GM21367 (cell line): ENCODE measurements around the gene LRAT.
"Not testable (repeated sequence)": the region's sequence is repeated elsewhere in the genome, so short reads cannot be mapped to it uniquely, and the experiment has no call there.

Source experiments
- ATAC-seq: cut with Tn5 transposase; IDR thresholded peaks from one replicate; pipeline ENCODE4 v1.9.1; 2021; ENCODE audit not compliant: unreplicated experiment

LRAT gene

GRCh38 chr4:154743683-154744340 is at the start of gene LRAT:
Gene LRAT (plus strand): TSS chr4:154744000. CDS start chr4:154744327, 327 bp downstream.
- ATAC-seq = peak; percentile 66

GRCh38 chr4:154707877-154708276 is 35.9 kb upstream of the LRAT start:
- ATAC-seq = no peak

- ATAC-seq = no peak
These were observed 34.2 kb upstream of the LRAT start for GRCh38 chr4:154709550-154709949.

GRCh38 chr4:154711522-154711921 is 32.3 kb upstream of the LRAT start:
- ATAC-seq = no peak

GRCh38 chr4:154714339-154715040 is 29.3 kb upstream of the LRAT start:
- ATAC-seq = no peak

GRCh38 chr4:154719087-154719486 is 24.7 kb upstream of the LRAT start:
- no peak for ATAC-seq

GRCh38 chr4:154720123-154720522 is 23.7 kb upstream of the LRAT start:
- peak; percentile 70 for ATAC-seq

GRCh38 chr4:154720618-154721267 is 23.1 kb upstream of the LRAT start:
- no peak for ATAC-seq

GRCh38 chr4:154722262-154722661 is 21.5 kb upstream of the LRAT start:
- ATAC-seq = no peak

GRCh38 chr4:154723601-154724000 is 20.2 kb upstream of the LRAT start:
- not testable (repeated sequence) for ATAC-seq

GRCh38 chr4:154727540-154727939 is 16.3 kb upstream of the LRAT start:
- ATAC-seq = no peak

GRCh38 chr4:154731756-154732155 is 12.0 kb upstream of the LRAT start:
- ATAC-seq = no peak

GRCh38 chr4:154732669-154733068 is 11.1 kb upstream of the LRAT start:
- no peak for ATAC-seq

- no peak for ATAC-seq
These were observed 7.0 kb upstream of the LRAT start for GRCh38 chr4:154736770-154737169.

GRCh38 chr4:154738426-154738825 is 5.4 kb upstream of the LRAT start:
- ATAC-seq = no peak

- no peak for ATAC-seq
These were observed 4.7 kb upstream of the LRAT start for GRCh38 chr4:154739111-154739510.

- no peak for ATAC-seq
These were observed 3.3 kb upstream of the LRAT start for GRCh38 chr4:154740462-154740861.

GRCh38 chr4:154741131-154741665 is 2.6 kb upstream of the LRAT start:
- ATAC-seq = no peak

- ATAC-seq = no peak
These were observed 1.6 kb upstream of the LRAT start for GRCh38 chr4:154741922-154742850.

- ATAC-seq = no peak
These were observed 634 bp downstream of the LRAT start for GRCh38 chr4:154744341-154744926.
